H1 (cell line): Measurements from ENCODE around the gene PTPRD. TPM values are rescaled to one million over a fixed set of nuclear protein-coding genes. Genes with fewer than 3 reads are reported as not detected.

Experiments used
- ATF2 ChIP-seq: IDR thresholded peaks from 2 replicates; pipeline ENCODE4 v1.6.1; 2012; ENCODE audit warnings: low read length, inconsistent platforms
- CBX8 ChIP-seq: fragments of 300-800, 300-1000 bp; sonication (generic); IDR thresholded peaks from 2 replicates; pipeline ENCODE4 v1.7.1; 2016; ENCODE audit warnings: low read depth, low read length, borderline replicate concordance
- CHD1 ChIP-seq: IDR thresholded peaks from 2 replicates; pipeline ENCODE4 v1.6.1; 2012; ENCODE audit warnings: low read depth, low read length, improper control_type of control experiment
- NRF1 ChIP-seq: IDR thresholded peaks from 2 replicates; pipeline ENCODE4 v1.6.1; 2011; ENCODE audit warnings: mild to moderate bottlenecking, low read depth, low read length, improper control_type of control experiment
- RXRA ChIP-seq: IDR thresholded peaks from 2 replicates; pipeline ENCODE4 v1.6.1; 2011; ENCODE audit warnings: low read depth, mild to moderate bottlenecking, low read length, moderate library complexity; ENCODE audit not compliant: insufficient read depth
- polyA plus RNA-seq, 7 experiments: library from polyadenylated mRNA; depleted of rRNA in 3 of 7; stranded (reverse) in 5 of 7; unstranded in 2 of 7; fragments of >200 nt in 5 of 7; fragments of 200-250 nt in 2 of 7; gene quantifications; 1 replicate in 5 of 7; 2 replicates in 1 of 7; 4 replicates in 1 of 7; pipeline versions ENCODE4 v1.2.1 to v1.2.3, GENCODE V29; 2011 to 2013; ENCODE audit warnings: missing spikeins in 2 of 7, mixed read lengths in 2 of 7
- total RNA-seq: library from RNA; stranded (reverse); fragmentation: NEBNext Ultra II Directional; extraction: Animal tissue kit (Norgen Biotek cat#: 25700); gene quantifications from 2 replicates; pipeline ENCODE4 v1.2.1, GENCODE V29; 2021

Gene PTPRD
- total and polyA plus RNA-seq, 2 of the 8 experiments (the other 6 are each of a cell fraction or from before 2014, with no cell fraction given) = 17.2 to 77.0 TPM

- no peak for TF ChIP-seq ATF2
- TF ChIP-seq NRF1 = no peak
- TF ChIP-seq CHD1 = no peak
- TF ChIP-seq RXRA = no peak
- no peak for TF ChIP-seq CBX8
These were observed 1.5 kb upstream of the PTPRD start (continued) for GRCh38 chr9:10614196-10614800.
